Stimulated activated naive B cell treated with anti-CD40 and anti-IgM and Interleukin-4, amounts not matched to agents 10 μg/mL and 1 μg/mL and 100 μg/mL, for 72 hours (primary cell): ENCODE data around the gene HAPLN3.

ENCODE experiments used
- ATAC-seq, 2 donors: fragments of 150-1000 bp; cut with Tn5 transposase; replicated peaks; 2 replicates each; pipeline ENCODE4 v1.10.0; 2021; ENCODE audit warnings: moderate library complexity in 1 of 2
- DNase-seq: peaks from one replicate; pipeline ENCODE4 v3.0.0; 2021
- H3K27ac Mint-ChIP-seq: one replicate; pipeline ENCODE4 v1.8.0; 2022; ENCODE audit warnings: mild to moderate bottlenecking, mixed read lengths
- H3K27me3 Mint-ChIP-seq, 2 donors: one replicate each; pipeline ENCODE4 v1.8.0; 2022; ENCODE audit warnings: mixed read lengths in 2 of 2
- H3K36me3 Mint-ChIP-seq, 2 donors: one replicate each; pipeline ENCODE4 v1.8.0; 2022; ENCODE audit warnings: mixed read lengths in 2 of 2, mild to moderate bottlenecking in 1 of 2
- H3K4me1 Mint-ChIP-seq, 2 donors: one replicate each; pipeline ENCODE4 v1.8.0; 2022; ENCODE audit warnings: mixed read lengths in 2 of 2, mild to moderate bottlenecking in 1 of 2
- H3K4me3 Mint-ChIP-seq, 2 donors: one replicate each; pipeline ENCODE4 v1.8.0; 2022; ENCODE audit warnings: mild to moderate bottlenecking in 2 of 2, mixed read lengths in 2 of 2, moderate library complexity in 1 of 2
- H3K9me3 Mint-ChIP-seq, 2 donors: one replicate each; pipeline ENCODE4 v1.8.0; 2022; ENCODE audit warnings: mixed read lengths in 2 of 2, mild to moderate bottlenecking in 1 of 2

HAPLN3 gene

DNA sequence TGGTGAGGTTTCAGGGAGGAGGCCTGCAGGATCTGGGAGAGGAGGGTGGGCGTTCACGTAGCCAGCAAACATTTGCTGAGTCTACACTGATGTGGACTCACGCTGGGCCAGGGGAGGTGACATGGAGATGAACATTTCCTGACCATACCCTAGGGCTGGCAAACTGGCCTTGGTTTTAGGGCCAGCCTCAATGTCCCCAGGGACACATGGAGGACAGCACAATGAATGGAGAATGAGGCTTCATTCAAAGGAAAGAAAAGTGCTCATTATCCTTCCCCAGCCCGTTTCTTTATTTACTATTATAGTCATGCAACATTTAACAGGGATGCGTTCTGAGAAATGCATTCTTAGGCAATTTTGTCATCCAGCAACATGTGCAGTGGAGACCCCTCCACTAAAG, 65.3 kb downstream of the HAPLN3 start:
- no peak overlapping the region for H3K4me3 Mint-ChIP-seq
- peaks cover 3 to 7% of the 10 kb centered on the region in 2 donors for H3K4me1 Mint-ChIP-seq
- no peak overlapping the region for H3K27ac Mint-ChIP-seq
- H3K36me3 Mint-ChIP-seq, result no peaks in the 10 kb centered on the region
- peaks cover 0 to 5% of the 10 kb centered on the region in 2 donors for H3K27me3 Mint-ChIP-seq
- ATAC-seq, result no peak
- no peaks in the 10 kb centered on the region for H3K9me3 Mint-ChIP-seq
- no peak for DNase-seq

GRCh38 chr15:88828791-88829190, 66.6 kb downstream of the HAPLN3 start:
- peaks cover 5 to 6% of the 10 kb centered on the region in 2 donors for H3K27me3 Mint-ChIP-seq
- no peaks in the 10 kb centered on the region for H3K4me1 Mint-ChIP-seq
- H3K36me3 Mint-ChIP-seq, result no peaks in the 10 kb centered on the region
- ATAC-seq (no peak), DNase-seq (no peak)
- H3K9me3 Mint-ChIP-seq, result no peaks in the 10 kb centered on the region
- no peak overlapping the region for H3K27ac Mint-ChIP-seq
- H3K4me3 Mint-ChIP-seq, result no peak overlapping the region
